PC-3 (cell line): ENCODE results near the gene STX11.

Source experiments
- CTCF ChIP-seq: fragments of 300-600 bp; sonication (generic); conservative IDR thresholded peaks from 2 replicates; pipeline ENCODE4 v1.5.1; 2017; ENCODE audit warnings: antibody characterized with exemption, low read depth, mild to moderate bottlenecking, low read length
- EZH2 ChIP-seq: fragments of 300-600 bp; sonication (generic); IDR thresholded peaks from one replicate; pipeline ENCODE4 v1.6.1; 2017; ENCODE audit warnings: antibody characterized with exemption, mild to moderate bottlenecking, low read length; ENCODE audit not compliant: unreplicated experiment
- EZH2phosphoT487 ChIP-seq: fragments of 300-600 bp; sonication (generic); IDR thresholded peaks from 2 replicates; pipeline ENCODE4 v1.6.1; 2018; ENCODE audit warnings: mild to moderate bottlenecking, antibody characterized with exemption, low read length, borderline replicate concordance

GRCh38 chr6:144171406-144171805 lies 21.1 kb downstream of the STX11 start:
- TF ChIP-seq CTCF (no peak), EZH2 (no peak), EZH2phosphoT487 (no peak)
